GM10266 (cell line): ENCODE measurements around the gene ABCG8.
A peak's percentile ranks its signal among the peaks of the same experiment; 100 is the strongest.
"Not testable (repeated sequence)": the region's sequence is repeated elsewhere in the genome, so short reads cannot be mapped to it uniquely, and the experiment has no call there.

Source experiments
- DNase-seq: peaks from one replicate; pipeline ENCODE4 v3.0.0; 2012; ENCODE audit errors: extremely low spot score
- CTCF ChIP-seq: IDR thresholded peaks from 2 replicates; pipeline ENCODE4 v1.5.1; 2012; ENCODE audit warnings: mild to moderate bottlenecking, low read depth; ENCODE audit not compliant: control insufficient read depth, insufficient read depth; ENCODE audit errors: missing control alignments

ABCG8 gene

GRCh38 chr2:43906448-43907109 is 67.8 kb downstream of the ABCG8 start:
- DNase-seq, result no peak
- no peak for TF ChIP-seq CTCF

GRCh38 chr2:43911136-43911790 is 72.5 kb downstream of the ABCG8 start:
- not testable (repeated sequence) for DNase-seq

- no peak for DNase-seq
Observed at GRCh38 chr2:43924463-43924862, 85.7 kb downstream of the ABCG8 start.

GRCh38 chr2:43925431-43925830 is 86.7 kb downstream of the ABCG8 start:
- no peak for DNase-seq
- no peak for TF ChIP-seq CTCF

More at GRCh38 chr2:43924463-43924862, 85.7 kb downstream of the ABCG8 start:
- no peak for TF ChIP-seq CTCF

GRCh38 chr2:43927442-43927841 is 88.7 kb downstream of the ABCG8 start:
- peak; percentile 20 for DNase-seq
- no peak for TF ChIP-seq CTCF

GRCh38 chr2:43931293-43931692 is 92.5 kb downstream of the ABCG8 start:
- DNase-seq, result no peak
- no peak for TF ChIP-seq CTCF
